Neuronal stem cell (in vitro differentiated cells): ENCODE data around the gene SOD3.

ENCODE experiments used
- DNase-seq: peaks from one replicate; pipeline ENCODE4 v3.0.0-alpha.2; 2013; ENCODE audit warnings: low spot score
- H2AFZ ChIP-seq: one replicate; pipeline ENCODE4 v1.6.1; 2013; ENCODE audit warnings: mild to moderate bottlenecking, low read length, inconsistent platforms
- H2AK5ac ChIP-seq: 2 replicates; pipeline ENCODE4 v1.6.1; 2013; ENCODE audit warnings: low read depth, mild to moderate bottlenecking, inconsistent platforms, low read length, moderate library complexity, mixed read lengths
- H2BK120ac ChIP-seq: 2 replicates; pipeline ENCODE4 v1.6.1; 2013; ENCODE audit warnings: low read depth, mild to moderate bottlenecking, inconsistent platforms, low read length, moderate library complexity, mixed read lengths
- H2BK12ac ChIP-seq: one replicate; pipeline ENCODE4 v1.6.1; 2013; ENCODE audit warnings: low read length, inconsistent platforms
- H2BK15ac ChIP-seq: 2 replicates; pipeline ENCODE4 v1.6.1; 2013; ENCODE audit warnings: mild to moderate bottlenecking, low read length, inconsistent platforms, mixed read lengths
- H2BK5ac ChIP-seq: one replicate; pipeline ENCODE4 v1.6.1; 2013; ENCODE audit warnings: inconsistent platforms, mild to moderate bottlenecking, low read length, moderate library complexity
- H3K14ac ChIP-seq: one replicate; pipeline ENCODE4 v1.6.1; 2013; ENCODE audit warnings: low read length, inconsistent platforms
- H3K18ac ChIP-seq: 2 replicates; pipeline ENCODE4 v1.6.1; 2013; ENCODE audit warnings: low read length, inconsistent platforms
- H3K23ac ChIP-seq: 2 replicates; pipeline ENCODE4 v1.6.1; 2013; ENCODE audit warnings: low read depth, mild to moderate bottlenecking, mixed read lengths, low read length, inconsistent platforms; ENCODE audit not compliant: poor library complexity
- H3K27ac ChIP-seq: replicated peaks from 3 replicates; pipeline ENCODE4 v1.5.1; 2013; ENCODE audit warnings: low read length, inconsistent platforms
- H3K27me3 ChIP-seq, 3 experiments: 2 replicates each; pipeline ENCODE4 v1.6.1; 2013; ENCODE audit warnings: low read length in 3 of 3, mild to moderate bottlenecking in 2 of 3, inconsistent platforms in 1 of 3, low read depth in 1 of 3, mixed read lengths in 1 of 3, moderate library complexity in 1 of 3; ENCODE audit not compliant: control insufficient read depth in 3 of 3, insufficient read depth in 3 of 3
- H3K36me3 ChIP-seq, 2 donors: replicated peaks in 1 of 2; 2 replicates each; pipeline ENCODE4 v1.6.1; 2013; ENCODE audit warnings: low read length in 2 of 2; ENCODE audit not compliant: control insufficient read depth in 2 of 2, insufficient read depth in 2 of 2
- H3K4ac ChIP-seq: 2 replicates; pipeline ENCODE4 v1.6.1; 2013; ENCODE audit warnings: inconsistent platforms, mild to moderate bottlenecking, low read length, moderate library complexity
- H3K4me1 ChIP-seq, 2 donors: 1 replicate in 1 of 2; 2 replicates in 1 of 2; pipeline ENCODE4 v1.6.1; 2013; ENCODE audit warnings: low read length in 2 of 2, low read depth in 1 of 2; ENCODE audit not compliant: control insufficient read depth in 2 of 2, insufficient read depth in 1 of 2
- H3K4me2 ChIP-seq: one replicate; pipeline ENCODE4 v1.6.1; 2013; ENCODE audit warnings: mild to moderate bottlenecking, low read length, inconsistent platforms; ENCODE audit not compliant: insufficient read depth, poor library complexity, severe bottlenecking
- H3K4me3 ChIP-seq, 2 donors: 2 replicates each; pipeline ENCODE4 v1.5.1; 2013; ENCODE audit warnings: low read length in 2 of 2, mild to moderate bottlenecking in 2 of 2, inconsistent platforms in 1 of 2, moderate library complexity in 1 of 2
- H3K79me1 ChIP-seq: one replicate; pipeline ENCODE4 v1.6.1; 2013; ENCODE audit warnings: low read depth, mild to moderate bottlenecking, inconsistent platforms, low read length, moderate library complexity
- H3K9ac ChIP-seq: one replicate; pipeline ENCODE4 v1.6.1; 2013; ENCODE audit warnings: mild to moderate bottlenecking, low read depth, low read length, inconsistent platforms; ENCODE audit not compliant: poor library complexity
- H3K9me3 ChIP-seq, 2 donors: replicated peaks in 1 of 2; 2 replicates each; pipeline versions ENCODE3 to v1.6.1; 2013; ENCODE audit warnings: low read length in 2 of 2, mild to moderate bottlenecking in 2 of 2, inconsistent platforms in 1 of 2, low read depth in 1 of 2, mixed read lengths in 1 of 2, moderate library complexity in 1 of 2; ENCODE audit not compliant: control insufficient read depth in 2 of 2, insufficient read depth in 1 of 2
- H4K8ac ChIP-seq: one replicate; pipeline ENCODE4 v1.6.1; 2013; ENCODE audit warnings: low read depth, mild to moderate bottlenecking, inconsistent platforms, low read length, moderate library complexity
- H4K91ac ChIP-seq: one replicate; pipeline ENCODE4 v1.6.1; 2013; ENCODE audit warnings: low read length, low read depth, mild to moderate bottlenecking, inconsistent platforms; ENCODE audit not compliant: poor library complexity
- WGBS, 2 donors: extraction: QIAGEN DNeasy Blood & Tissue Kit; methylation state at CpG; one replicate each; pipeline ENCODE4 v1.1.7; 2013; ENCODE audit warnings: missing lambda C conversion rate in 2 of 2, mixed read lengths in 1 of 2; ENCODE audit not compliant: insufficient read length in 2 of 2, insufficient replicate concordance in 1 of 2; ENCODE audit errors: extremely low coverage in 2 of 2; 5-methylcytosine and 5-hydroxymethylcytosine counted together

SOD3 gene

DNA sequence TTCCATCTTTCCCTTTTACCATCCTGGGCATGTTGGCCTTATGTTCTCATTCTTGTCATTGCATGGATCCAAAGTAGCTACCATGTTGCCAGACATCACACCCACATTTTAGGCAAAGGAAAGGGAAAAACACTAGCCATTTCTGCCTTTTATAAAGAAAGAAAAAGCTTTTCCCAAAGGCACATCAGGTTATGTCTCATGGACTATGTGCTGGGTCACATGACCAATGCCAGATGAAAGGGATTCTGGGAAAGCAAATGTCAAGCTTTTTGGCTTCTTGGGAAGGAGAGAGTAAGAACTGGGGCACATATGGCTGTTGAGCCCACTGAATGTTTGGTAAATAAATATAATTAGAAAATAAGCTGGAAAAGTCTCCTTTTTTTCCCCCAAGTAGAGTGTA, 4.3 kb upstream of the SOD3 start:
- H3K79me1 ChIP-seq = no peaks in the 10 kb centered on the region
- H3K23ac ChIP-seq = no peak overlapping the region
- no peak overlapping the region for H3K14ac ChIP-seq
- H3K36me3 ChIP-seq = no peaks in the 10 kb centered on the region
- H2BK12ac ChIP-seq = no peak overlapping the region
- no peak overlapping the region for H2BK5ac ChIP-seq
- H3K4ac ChIP-seq = no peak overlapping the region
- no peak overlapping the region for H4K8ac ChIP-seq
- no peak overlapping the region for H3K9ac ChIP-seq
- H3K27ac ChIP-seq = no peak overlapping the region
- H4K91ac ChIP-seq = no peak overlapping the region
- DNase-seq = no peak
- peaks cover 0 to 15% (median 0%) of the 10 kb centered on the region in 3 experiments for H3K27me3 ChIP-seq
- H2BK15ac ChIP-seq = no peak overlapping the region
- H2BK120ac ChIP-seq = no peak overlapping the region
- H2AFZ ChIP-seq = no peak overlapping the region
- H3K4me3 ChIP-seq = no peak overlapping the region
- no peak overlapping the region for H3K18ac ChIP-seq
- H3K9me3 ChIP-seq = peaks cover 0 to 2% of the 10 kb centered on the region in 2 donors
- no peak overlapping the region for H2AK5ac ChIP-seq
- H3K4me1 ChIP-seq = peaks cover 7 to 8% of the 10 kb centered on the region in 2 donors
- H3K4me2 ChIP-seq = no peak overlapping the region

DNA sequence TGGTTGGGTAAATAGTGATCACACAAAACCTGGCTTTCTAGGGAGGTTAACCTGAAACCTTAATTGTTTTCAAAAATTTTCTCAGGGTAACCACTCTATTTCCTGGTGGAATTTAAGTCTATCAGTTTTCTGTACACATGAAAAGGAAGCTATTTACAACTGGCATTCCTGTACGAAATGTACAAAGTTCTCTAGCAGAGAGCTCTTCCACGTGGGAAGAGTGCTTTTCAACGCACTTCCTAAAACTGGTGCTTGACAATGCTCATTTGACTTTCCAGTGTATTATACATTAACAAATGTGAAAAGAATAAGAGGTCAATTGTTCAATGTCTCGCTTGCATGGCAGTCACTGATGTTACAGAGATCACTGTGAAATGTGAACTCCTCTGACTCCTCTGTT, 2.8 kb upstream of the SOD3 start:
- Histone ChIP-seq H3K9me3 (no peaks in the 10 kb centered on the region), H3K4me1 (peaks cover 7 to 8% of the 10 kb centered on the region in 2 donors), H2BK12ac (no peak overlapping the region), H2BK120ac (no peak overlapping the region), H4K8ac (no peak overlapping the region), H3K4me3 (no peak overlapping the region), H3K36me3 (no peaks in the 10 kb centered on the region), H3K18ac (no peak overlapping the region), H3K4me2 (no peak overlapping the region), H3K27me3 (peaks cover 0 to 16% (median 2%) of the 10 kb centered on the region in 3 experiments), H2BK5ac (no peak overlapping the region), H3K4ac (no peak overlapping the region), H2AFZ (no peak overlapping the region), H3K79me1 (no peaks in the 10 kb centered on the region), H3K14ac (no peak overlapping the region), H3K27ac (no peak overlapping the region), H3K9ac (no peak overlapping the region), H2AK5ac (no peak overlapping the region), H4K91ac (no peak overlapping the region), H2BK15ac (no peak overlapping the region), H3K23ac (no peak overlapping the region)
- WGBS, 2 donors = no CpG with 5 or more reads among the region's 4 CpGs
- no peak for DNase-seq

DNA sequence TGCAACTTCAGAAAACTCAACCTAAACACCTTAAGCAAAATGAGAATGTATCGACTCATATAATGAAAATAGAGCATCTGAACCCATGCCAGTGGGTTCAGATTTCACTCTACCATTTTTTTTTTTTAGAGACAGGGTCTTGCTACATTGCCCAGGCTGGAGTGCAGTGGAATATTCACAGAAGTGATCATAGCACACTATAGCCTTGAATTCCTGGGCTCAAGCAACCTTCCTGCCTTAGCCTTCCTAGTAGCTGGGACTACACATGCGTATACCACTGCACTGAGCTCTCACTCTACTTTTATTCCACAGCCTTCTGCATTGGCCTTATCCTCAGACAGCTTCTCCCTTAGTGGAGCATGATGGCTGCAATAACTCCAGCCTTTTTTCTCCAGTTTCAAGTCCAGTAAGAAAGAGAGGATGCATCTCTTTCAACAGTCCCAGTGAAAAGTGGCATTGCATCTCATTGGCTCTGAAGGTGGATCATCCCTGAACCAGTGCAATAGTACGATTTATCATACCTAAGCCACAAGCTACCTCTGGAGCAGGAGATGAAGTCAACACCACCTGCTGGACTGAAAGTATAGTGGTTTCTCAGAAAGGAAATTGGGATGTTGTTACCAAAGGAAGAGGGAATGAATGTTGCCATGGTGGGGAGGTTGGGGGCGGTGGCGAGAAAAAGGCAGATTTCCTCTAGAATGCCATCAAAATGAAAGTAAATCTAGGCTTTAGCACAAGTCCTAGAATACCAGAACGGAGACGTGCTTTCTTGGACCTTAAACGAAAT, 2.0 kb upstream of the SOD3 start:
- H3K9me3 ChIP-seq = no peaks in the 10 kb centered on the region

DNA sequence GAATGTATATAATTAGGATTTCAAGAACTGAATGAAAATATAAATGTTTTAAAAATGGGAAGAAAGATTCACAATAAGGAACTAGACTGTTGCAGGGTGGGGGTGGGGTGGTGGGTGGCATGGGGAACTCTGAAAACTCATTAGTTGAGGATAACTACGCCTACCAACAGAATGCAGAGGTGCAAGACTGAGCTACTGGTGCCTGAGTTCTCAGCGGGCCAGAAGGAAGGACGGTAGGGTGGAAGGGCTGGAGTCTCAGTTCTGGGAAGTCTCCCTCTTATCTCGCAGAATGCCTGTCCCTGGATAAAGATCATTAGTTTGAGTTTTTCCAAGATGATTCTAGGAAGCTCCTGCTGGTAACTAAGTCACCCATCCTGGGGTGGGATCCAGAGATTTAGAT, 1.3 kb upstream of the SOD3 start:
- H2BK120ac ChIP-seq = no peak overlapping the region
- H3K23ac ChIP-seq = no peak overlapping the region
- peaks cover under 1 to 27% (median 12%) of the 10 kb centered on the region in 3 experiments for H3K27me3 ChIP-seq
- H3K14ac ChIP-seq = no peak overlapping the region
- H3K36me3 ChIP-seq = no peaks in the 10 kb centered on the region
- H2AK5ac ChIP-seq = no peak overlapping the region
- no peak overlapping the region for H2BK15ac ChIP-seq
- no peak overlapping the region for H2BK5ac ChIP-seq
- no peaks in the 10 kb centered on the region for H3K79me1 ChIP-seq
- H3K18ac ChIP-seq = no peak overlapping the region
- no peak overlapping the region for H3K4ac ChIP-seq
- H3K9ac ChIP-seq = no peak overlapping the region
- DNase-seq = no peak
- H4K8ac ChIP-seq = no peak overlapping the region
- no peak overlapping the region for H3K4me3 ChIP-seq
- H3K4me1 ChIP-seq = peaks cover 7 to 8% of the 10 kb centered on the region in 2 donors
- no CpG with 5 or more reads among the region's 4 CpGs for WGBS, 2 donors
- H3K27ac ChIP-seq = no peak overlapping the region
- H2BK12ac ChIP-seq = no peak overlapping the region
- H3K9me3 ChIP-seq = no peaks in the 10 kb centered on the region
- no peak overlapping the region for H3K4me2 ChIP-seq
- H4K91ac ChIP-seq = no peak overlapping the region
- no peak overlapping the region for H2AFZ ChIP-seq

More for the DNA sequence above, 2.0 kb upstream of the SOD3 start:
- Histone ChIP-seq H2BK120ac (no peak overlapping the region), H2BK5ac (no peak overlapping the region), H2BK12ac (no peak overlapping the region), H3K23ac (no peak overlapping the region), H4K8ac (no peak overlapping the region), H2AK5ac (no peak overlapping the region), H3K18ac (no peak overlapping the region), H3K36me3 (no peaks in the 10 kb centered on the region), H2BK15ac (no peak overlapping the region), H3K4ac (no peak overlapping the region), H3K79me1 (no peaks in the 10 kb centered on the region), H3K4me2 (no peak overlapping the region), H3K4me3 (no peak overlapping the region), H4K91ac (no peak overlapping the region), H3K27ac (no peak overlapping the region), H3K4me1 (peaks cover 7 to 8% of the 10 kb centered on the region in 2 donors), H3K27me3 (peaks cover 0 to 21% (median 6%) of the 10 kb centered on the region in 3 experiments), H2AFZ (no peak overlapping the region), H3K14ac (no peak overlapping the region), H3K9ac (no peak overlapping the region)
- WGBS, 2 donors = no CpG with 5 or more reads among the region's 8 CpGs
- DNase-seq = no peak
